Skeletal muscle satellite cell (primary cell): Measurements from ENCODE around the gene AK3. TPM values are rescaled to one million over a fixed set of nuclear protein-coding genes. Genes with fewer than 3 reads are reported as not detected.
A peak's percentile ranks its signal among the peaks of the same experiment; 100 is the strongest.
"Not testable (repeated sequence)": the region's sequence is repeated elsewhere in the genome, so short reads cannot be mapped to it uniquely, and the experiment has no call there.

ENCODE experiments used
- H3K27me3 ChIP-seq: 2 replicates; pipeline ENCODE4 v1.7.0; 2013; ENCODE audit warnings: low read length; ENCODE audit not compliant: control insufficient read depth, insufficient read depth
- H3K36me3 ChIP-seq: 2 replicates; pipeline ENCODE4 v1.7.0; 2013; ENCODE audit warnings: mild to moderate bottlenecking, control low read depth, low read length; ENCODE audit not compliant: insufficient read depth
- H3K4me1 ChIP-seq: 2 replicates; pipeline ENCODE4 v1.7.0; 2013; ENCODE audit warnings: low read length; ENCODE audit not compliant: control insufficient read depth, insufficient read depth
- H3K4me2 ChIP-seq: 2 replicates; pipeline ENCODE4 v1.7.0; 2013; ENCODE audit warnings: mild to moderate bottlenecking, low read length
- H3K4me3 ChIP-seq: 2 replicates; pipeline ENCODE4 v1.7.0; 2013; ENCODE audit warnings: low read length
- H3K9ac ChIP-seq: 2 replicates; pipeline ENCODE4 v1.7.0; 2013; ENCODE audit warnings: mild to moderate bottlenecking, low read depth, low read length, moderate library complexity
- H3K9me3 ChIP-seq: replicated peaks from 2 replicates; pipeline ENCODE4 v1.7.0; 2013; ENCODE audit warnings: mild to moderate bottlenecking, control low read depth, low read length
- total RNA-seq: library from RNA; depleted of rRNA; stranded (reverse); fragments of >200 nt; gene quantifications from 2 replicates; pipeline ENCODE4 v1.2.3, GENCODE V29; 2012; rRNA removed

The AK3 gene
- 37.4 and 55.8 TPM in 2 replicates for total RNA-seq

- Histone ChIP-seq H3K4me1 (peaks cover 23% of the 10 kb centered on the region), H3K9me3 (no peaks in the 10 kb centered on the region), H3K4me3 (peak within 1 kb of the TSS; percentile 95), H3K9ac (peak within 1 kb of the TSS; percentile 92), H3K27me3 (no peaks in the 10 kb centered on the region), H3K4me2 (peak within 1 kb of the TSS; percentile 92), H3K36me3 (no peaks in the 10 kb centered on the region)
Observed at GRCh38 chr9:4740638-4741364, at the start of gene AK3. Gene AK3, minus strand, starts transcription at chr9:4741202. Its CDS starts 115 bp downstream, at chr9:4741087.

- no peak overlapping the region for H3K4me3 ChIP-seq
- H3K4me2 ChIP-seq = no peak overlapping the region
- peaks cover 4% of the 10 kb centered on the region for H3K4me1 ChIP-seq
- no peak overlapping the region for H3K9ac ChIP-seq
- no peaks in the 10 kb centered on the region for H3K27me3 ChIP-seq
- H3K36me3 ChIP-seq = no peaks in the 10 kb centered on the region
- H3K9me3 ChIP-seq = no peaks in the 10 kb centered on the region
Observed at GRCh38 chr9:4788703-4789102, 47.7 kb upstream of the AK3 start.

DNA sequence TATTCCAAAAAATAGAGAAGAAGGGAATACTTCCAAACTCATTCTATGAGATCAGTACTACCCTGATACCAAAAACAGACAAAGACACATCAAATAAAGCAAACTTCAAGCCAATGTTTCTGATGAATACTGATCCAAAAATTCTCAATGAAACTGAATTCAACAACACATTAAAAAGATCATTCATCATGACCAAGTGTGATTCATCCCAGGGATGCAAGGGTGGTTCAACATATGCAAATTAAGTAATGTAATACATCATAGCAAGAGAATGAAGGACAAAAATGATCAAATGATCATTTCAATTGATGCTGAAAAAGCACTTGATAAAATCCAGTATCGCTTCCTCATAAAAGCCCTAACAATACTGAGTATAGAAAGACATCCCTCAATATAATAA is 46.9 kb upstream of the AK3 start:
- Histone ChIP-seq H3K9ac (no peak overlapping the region), H3K27me3 (no peaks in the 10 kb centered on the region), H3K4me3 (no peak overlapping the region), H3K4me2 (no peak overlapping the region), H3K4me1 (peaks cover 4% of the 10 kb centered on the region), H3K9me3 (no peaks in the 10 kb centered on the region), H3K36me3 (no peaks in the 10 kb centered on the region)

GRCh38 chr9:4786599-4786998 is 45.6 kb upstream of the AK3 start:
- Histone ChIP-seq H3K9ac (no peak overlapping the region), H3K4me3 (no peak overlapping the region), H3K27me3 (no peaks in the 10 kb centered on the region), H3K9me3 (no peaks in the 10 kb centered on the region), H3K4me1 (no peaks in the 10 kb centered on the region), H3K4me2 (no peak overlapping the region), H3K36me3 (no peaks in the 10 kb centered on the region)

GRCh38 chr9:4784403-4784802 is 43.4 kb upstream of the AK3 start:
- Histone ChIP-seq H3K27me3 (no peaks in the 10 kb centered on the region), H3K9me3 (no peaks in the 10 kb centered on the region), H3K4me1 (no peaks in the 10 kb centered on the region), H3K36me3 (no peaks in the 10 kb centered on the region), H3K9ac (no peak overlapping the region), H3K4me3 (no peak overlapping the region), H3K4me2 (no peak overlapping the region)

- H3K36me3 ChIP-seq, H3K4me3 ChIP-seq, H3K4me2 ChIP-seq, H3K4me1 ChIP-seq, H3K9me3 ChIP-seq, H3K9ac ChIP-seq, H3K27me3 ChIP-seq: not testable (repeated sequence)
Observed at GRCh38 chr9:4783191-4783590, 42.2 kb upstream of the AK3 start.

GRCh38 chr9:4781408-4781807 is 40.4 kb upstream of the AK3 start:
- Histone ChIP-seq H3K4me3 (no peak overlapping the region), H3K4me2 (no peak overlapping the region), H3K9ac (no peak overlapping the region), H3K9me3 (no peaks in the 10 kb centered on the region), H3K4me1 (no peaks in the 10 kb centered on the region), H3K27me3 (peaks cover 2% of the 10 kb centered on the region), H3K36me3 (no peaks in the 10 kb centered on the region)

GRCh38 chr9:4780651-4781050 is 39.6 kb upstream of the AK3 start:
- Histone ChIP-seq H3K27me3 (peaks cover 3% of the 10 kb centered on the region), H3K4me1 (no peaks in the 10 kb centered on the region), H3K36me3 (no peaks in the 10 kb centered on the region), H3K4me3 (no peak overlapping the region), H3K9me3 (no peaks in the 10 kb centered on the region), H3K4me2 (no peak overlapping the region), H3K9ac (no peak overlapping the region)

DNA sequence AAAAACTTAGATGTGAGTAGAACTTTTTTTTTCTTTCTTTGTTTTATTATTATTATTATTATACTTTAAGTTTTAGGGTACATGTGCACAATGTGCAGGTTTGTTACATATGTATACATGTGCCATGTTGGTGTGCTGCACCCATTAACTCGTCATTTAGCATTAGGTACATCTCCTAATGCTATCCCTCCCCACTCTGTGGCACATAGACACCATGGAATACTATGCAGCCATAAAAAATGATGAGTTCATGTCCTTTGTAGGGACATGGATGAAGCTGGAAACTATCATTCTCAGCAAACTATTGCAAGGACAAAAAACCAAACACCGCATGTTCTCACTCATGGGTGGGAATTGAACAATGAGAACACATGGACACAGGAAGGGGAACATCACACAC is 34.0 kb upstream of the AK3 start:
- H3K9ac ChIP-seq, H3K27me3 ChIP-seq, H3K36me3 ChIP-seq, H3K4me3 ChIP-seq, H3K9me3 ChIP-seq, H3K4me2 ChIP-seq, H3K4me1 ChIP-seq: not testable (repeated sequence)

DNA sequence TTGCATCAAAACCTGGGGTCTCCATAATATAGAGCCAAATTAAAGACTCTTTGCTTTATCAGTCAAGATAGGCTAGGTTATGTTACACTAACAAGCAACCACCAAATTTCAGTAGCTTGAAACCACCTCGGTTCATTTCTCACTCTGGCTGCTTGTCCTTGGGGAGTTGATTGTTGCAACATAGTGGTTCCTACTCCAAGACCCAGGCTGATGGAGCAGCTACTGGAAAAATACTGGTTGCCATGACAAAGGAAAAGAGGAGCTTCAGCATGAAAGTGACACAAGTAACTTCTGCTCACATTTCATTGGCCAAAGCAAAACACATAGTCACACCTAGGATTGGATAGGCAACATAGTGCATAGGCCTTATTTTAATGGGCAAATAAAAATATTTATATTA is 33.2 kb upstream of the AK3 start:
- Histone ChIP-seq H3K9ac (no peak overlapping the region), H3K9me3 (no peaks in the 10 kb centered on the region), H3K4me3 (no peak overlapping the region), H3K4me2 (no peak overlapping the region), H3K27me3 (peaks cover 3% of the 10 kb centered on the region), H3K36me3 (no peaks in the 10 kb centered on the region), H3K4me1 (peaks cover 3% of the 10 kb centered on the region)

GRCh38 chr9:4771788-4772187 is 30.8 kb upstream of the AK3 start:
- Histone ChIP-seq H3K4me2 (no peak overlapping the region), H3K9ac (no peak overlapping the region), H3K9me3 (no peaks in the 10 kb centered on the region), H3K4me1 (peaks cover 7% of the 10 kb centered on the region), H3K4me3 (no peak overlapping the region), H3K27me3 (peaks cover 3% of the 10 kb centered on the region), H3K36me3 (no peaks in the 10 kb centered on the region)

- H3K4me2 ChIP-seq = no peak overlapping the region
- no peaks in the 10 kb centered on the region for H3K36me3 ChIP-seq
- H3K9me3 ChIP-seq = no peaks in the 10 kb centered on the region
- H3K4me1 ChIP-seq = peaks cover 7% of the 10 kb centered on the region
- no peak overlapping the region for H3K4me3 ChIP-seq
- no peak overlapping the region for H3K9ac ChIP-seq
- H3K27me3 ChIP-seq = no peaks in the 10 kb centered on the region
Observed at GRCh38 chr9:4769321-4770080, 28.5 kb upstream of the AK3 start.
